Kidney epithelial cell (primary cell): ENCODE data around the gene VSTM2B. TPM values are rescaled to one million over a fixed set of nuclear protein-coding genes. Genes with fewer than 3 reads are reported as not detected.
"Not testable (repeated sequence)": the region's sequence is repeated elsewhere in the genome, so short reads cannot be mapped to it uniquely, and the experiment has no call there.

Experiments
- DNase-seq: peaks from one replicate; pipeline ENCODE4 v3.0.0-alpha.2; 2010; ENCODE audit warnings: low read depth
- H3K27me3 ChIP-seq: 2 replicates; pipeline ENCODE4 v1.6.0; 2011; ENCODE audit warnings: low read length; ENCODE audit not compliant: control insufficient read depth, insufficient read depth
- H3K36me3 ChIP-seq: 2 replicates; pipeline ENCODE4 v1.5.1; 2011; ENCODE audit warnings: low read length; ENCODE audit not compliant: control insufficient read depth, insufficient read depth
- H3K4me3 ChIP-seq: 2 replicates; pipeline ENCODE4 v1.5.1; 2011; ENCODE audit warnings: low read depth, mild to moderate bottlenecking, control low read depth, low read length
- CTCF ChIP-seq: IDR thresholded peaks from 2 replicates; pipeline ENCODE4 v1.5.1; 2011; ENCODE audit warnings: mild to moderate bottlenecking, moderate library complexity, low read length, control low read depth, inconsistent platforms; ENCODE audit not compliant: insufficient read depth, poor library complexity, severe bottlenecking
- total RNA-seq: library from RNA; depleted of rRNA; stranded (reverse); fragments of >200 nt; gene quantifications from 2 replicates; pipeline ENCODE4 v1.2.3, GENCODE V29; 2015

Gene VSTM2B
- total RNA-seq, 1 donor from 2014 or later: not detected

GRCh38 chr19:29485293-29485692, 40.5 kb upstream of the VSTM2B start:
- Histone ChIP-seq H3K27me3 (no peaks in the 10 kb centered on the region), H3K4me3 (no peak overlapping the region), H3K36me3 (no peaks in the 10 kb centered on the region)
- no peak for TF ChIP-seq CTCF
- DNase-seq: no peak

GRCh38 chr19:29486961-29487360, 38.8 kb upstream of the VSTM2B start:
- DNase-seq, H3K27me3 ChIP-seq, H3K4me3 ChIP-seq, H3K36me3 ChIP-seq: not testable (repeated sequence)

GRCh38 chr19:29487432-29487831, 38.4 kb upstream of the VSTM2B start:
- no peak for TF ChIP-seq CTCF
- no peak for DNase-seq

GRCh38 chr19:29488316-29488715, 37.5 kb upstream of the VSTM2B start:
- Histone ChIP-seq H3K36me3 (no peaks in the 10 kb centered on the region), H3K27me3 (no peaks in the 10 kb centered on the region), H3K4me3 (no peak overlapping the region)
- no peak for DNase-seq
- TF ChIP-seq CTCF: no peak

More at GRCh38 chr19:29487432-29487831, 38.4 kb upstream of the VSTM2B start:
- Histone ChIP-seq H3K36me3 (no peaks in the 10 kb centered on the region), H3K27me3 (no peaks in the 10 kb centered on the region), H3K4me3 (no peak overlapping the region)

- DNase-seq: no peak
- Histone ChIP-seq H3K4me3 (no peak overlapping the region), H3K36me3 (no peaks in the 10 kb centered on the region), H3K27me3 (no peaks in the 10 kb centered on the region)
- no peak for TF ChIP-seq CTCF
Observed at GRCh38 chr19:29489172-29489951, 36.4 kb upstream of the VSTM2B start.

GRCh38 chr19:29491491-29491890, 34.3 kb upstream of the VSTM2B start:
- no peak for TF ChIP-seq CTCF
- DNase-seq: no peak
- H3K36me3 ChIP-seq: no peaks in the 10 kb centered on the region
- no peaks in the 10 kb centered on the region for H3K27me3 ChIP-seq
- no peak overlapping the region for H3K4me3 ChIP-seq
